PC-3 (cell line): ENCODE data around the gene ZFYVE28. TPM values are rescaled to one million over a fixed set of nuclear protein-coding genes. Genes with fewer than 3 reads are reported as not detected.

Experiments used
- ATAC-seq: fragments of 200-7000 bp; cut with Tn5 transposase; 2 replicates; pipeline ENCODE4 v1.9.1; 2020; ENCODE audit warnings: mild to moderate bottlenecking, moderate library complexity
- BruUV-seq: library from RNA; stranded (reverse); fragments of 400-500 nt; replicated peaks from 2 replicates; lab custom pipeline; 2021; lab: Mats Ljungman, UMichigan
- CTCF ChIA-PET: fragments of 300-600 bp; sonication (Branson Sonifier 250); formaldehyde crosslinking; loops from one replicate; lab custom pipeline; 2022; ENCODE audit warnings: antibody characterized with exemption; lab: Charles Lee
- POLR2A ChIA-PET: fragments of 300-600 bp; sonication (Branson Sonifier 250); formaldehyde crosslinking; loops from one replicate; lab custom pipeline; 2022; ENCODE audit warnings: antibody characterized with exemption; ENCODE audit not compliant: unreplicated experiment; lab: Charles Lee
- DNase-seq: peaks from one replicate; pipeline ENCODE4 v3.0.0-alpha.2; 2015
- H2AFZ ChIP-seq: fragments of 300-600 bp; sonication (generic); 2 replicates; pipeline ENCODE4 v1.6.0; 2016; ENCODE audit warnings: antibody characterized with exemption, low read length
- H3F3A ChIP-seq: fragments of 300-600 bp; sonication (generic); one replicate; pipeline ENCODE4 v1.6.0; 2017; ENCODE audit warnings: antibody characterized with exemption, low read length, control low read depth, mild to moderate bottlenecking; ENCODE audit not compliant: unreplicated experiment
- H3K27ac ChIP-seq: fragments of 300-600 bp; sonication (generic); 2 replicates; pipeline ENCODE4 v1.5.1; 2016; ENCODE audit warnings: mild to moderate bottlenecking, low read length
- H3K27me3 ChIP-seq: fragments of 300-600 bp; sonication (generic); 2 replicates; pipeline ENCODE4 v1.6.1; 2016; ENCODE audit warnings: low read length, mixed read lengths
- H3K36me3 ChIP-seq: fragments of 300-600 bp; sonication (generic); 2 replicates; pipeline ENCODE4 v1.6.1; 2016; ENCODE audit warnings: low read depth, mixed run types, low read length, mixed read lengths
- H3K4me1 ChIP-seq: fragments of 300-600 bp; sonication (generic); 2 replicates; pipeline ENCODE4 v1.5.1; 2016; ENCODE audit warnings: low read length; ENCODE audit not compliant: insufficient read depth
- H3K4me2 ChIP-seq: fragments of 300-600 bp; sonication (generic); 2 replicates; pipeline ENCODE4 v1.6.0; 2016; ENCODE audit warnings: low read length
- H3K4me3 ChIP-seq: fragments of 300-600 bp; sonication (generic); 2 replicates; pipeline ENCODE4 v1.5.1; 2016; ENCODE audit warnings: mild to moderate bottlenecking, low read length, mixed read lengths
- H3K79me2 ChIP-seq: fragments of 300-600 bp; sonication (generic); 2 replicates; pipeline ENCODE4 v1.6.1; 2017; ENCODE audit warnings: low read length, mixed read lengths
- H3K9ac ChIP-seq: fragments of 300-600 bp; sonication (generic); 2 replicates; pipeline ENCODE4 v1.6.0; 2016; ENCODE audit warnings: mild to moderate bottlenecking, low read length
- H3K9me2 ChIP-seq: fragments of 300-600 bp; sonication (generic); replicated peaks from 2 replicates; pipeline ENCODE4 v1.6.1; 2016; ENCODE audit warnings: mixed run types, low read length, mixed read lengths
- H3K9me3 ChIP-seq: fragments of 300-600 bp; sonication (generic); 2 replicates; pipeline ENCODE4 v1.6.1; 2016; ENCODE audit warnings: low read length, mixed read lengths
- H4K20me1 ChIP-seq: fragments of 300-600 bp; sonication (generic); 2 replicates; pipeline ENCODE4 v1.6.1; 2016; ENCODE audit warnings: low read length, mixed read lengths
- EZH2 ChIP-seq: fragments of 300-600 bp; sonication (generic); IDR thresholded peaks from one replicate; pipeline ENCODE4 v1.6.1; 2017; ENCODE audit warnings: antibody characterized with exemption, mild to moderate bottlenecking, low read length; ENCODE audit not compliant: unreplicated experiment
- EZH2phosphoT487 ChIP-seq: fragments of 300-600 bp; sonication (generic); IDR thresholded peaks from 2 replicates; pipeline ENCODE4 v1.6.1; 2018; ENCODE audit warnings: mild to moderate bottlenecking, antibody characterized with exemption, low read length, borderline replicate concordance
- intact Hi-C: fragments of 100-400 bp; cut with micrococcal nuclease; formaldehyde crosslinking; loops from 2 replicates; pipeline ENCODE4 v1.9.0; 2023
- total RNA-seq: library from RNA; depleted of rRNA; stranded (reverse); fragments of >200 nt; gene quantifications from 2 replicates; pipeline ENCODE4 v1.2.3, GENCODE V29; 2014
- TF ChIP-seq, protein P1 (sequence below): fragments of 300-600 bp; sonication (generic); conservative IDR thresholded peaks from 2 replicates; pipeline ENCODE4 v1.5.1; 2017; ENCODE audit warnings: antibody characterized with exemption, low read depth, mild to moderate bottlenecking, low read length

ZFYVE28 gene
- total RNA-seq, 1 experiment from 2014 or later, result 8.0 TPM

DNA sequence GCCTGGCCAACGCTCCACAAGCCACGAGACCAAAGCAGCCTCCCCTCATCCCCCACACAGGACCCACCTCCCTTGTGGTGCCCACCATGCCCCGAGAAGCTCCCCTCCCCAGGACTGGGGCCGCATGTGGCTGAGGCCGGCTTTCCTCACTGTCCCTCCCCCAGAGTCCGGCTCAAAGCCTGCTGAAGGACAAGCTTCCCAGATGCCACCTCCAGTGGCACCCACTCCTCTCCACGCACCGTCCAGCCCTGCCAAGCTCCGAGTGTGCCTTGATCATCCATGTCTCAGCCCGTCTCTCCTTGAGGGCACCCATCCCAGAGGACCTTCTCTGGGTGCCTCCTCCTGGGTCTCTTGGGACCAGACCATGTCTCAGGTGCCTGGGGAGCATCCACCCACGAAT is 97.7 kb downstream of the ZFYVE28 start:
- Histone ChIP-seq H3K4me1 (no peaks in the 10 kb centered on the region), H3K4me2 (no peak overlapping the region), H3K27ac (no peak overlapping the region), H3K9me3 (no peaks in the 10 kb centered on the region), H3K27me3 (no peaks in the 10 kb centered on the region), H2AFZ (no peak overlapping the region), H3K4me3 (no peak overlapping the region), H3K9ac (no peak overlapping the region), H3K36me3 (no peaks in the 10 kb centered on the region), H3K79me2 (no peaks in the 10 kb centered on the region), H3F3A (no peaks in the 10 kb centered on the region), H3K9me2 (no peaks in the 10 kb centered on the region), H4K20me1 (no peaks in the 10 kb centered on the region)
- TF ChIP-seq EZH2phosphoT487, result no peak
- TF ChIP-seq, protein P1, sequence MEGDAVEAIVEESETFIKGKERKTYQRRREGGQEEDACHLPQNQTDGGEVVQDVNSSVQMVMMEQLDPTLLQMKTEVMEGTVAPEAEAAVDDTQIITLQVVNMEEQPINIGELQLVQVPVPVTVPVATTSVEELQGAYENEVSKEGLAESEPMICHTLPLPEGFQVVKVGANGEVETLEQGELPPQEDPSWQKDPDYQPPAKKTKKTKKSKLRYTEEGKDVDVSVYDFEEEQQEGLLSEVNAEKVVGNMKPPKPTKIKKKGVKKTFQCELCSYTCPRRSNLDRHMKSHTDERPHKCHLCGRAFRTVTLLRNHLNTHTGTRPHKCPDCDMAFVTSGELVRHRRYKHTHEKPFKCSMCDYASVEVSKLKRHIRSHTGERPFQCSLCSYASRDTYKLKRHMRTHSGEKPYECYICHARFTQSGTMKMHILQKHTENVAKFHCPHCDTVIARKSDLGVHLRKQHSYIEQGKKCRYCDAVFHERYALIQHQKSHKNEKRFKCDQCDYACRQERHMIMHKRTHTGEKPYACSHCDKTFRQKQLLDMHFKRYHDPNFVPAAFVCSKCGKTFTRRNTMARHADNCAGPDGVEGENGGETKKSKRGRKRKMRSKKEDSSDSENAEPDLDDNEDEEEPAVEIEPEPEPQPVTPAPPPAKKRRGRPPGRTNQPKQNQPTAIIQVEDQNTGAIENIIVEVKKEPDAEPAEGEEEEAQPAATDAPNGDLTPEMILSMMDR, result no peak
- POLR2A ChIA-PET, result no interaction called here
- intact Hi-C loops, result no loop called here
- ATAC-seq, result no peak
- CTCF ChIA-PET, result no interaction called here
- no TSS peak for BruUV-seq
- DNase-seq, result no peak

DNA sequence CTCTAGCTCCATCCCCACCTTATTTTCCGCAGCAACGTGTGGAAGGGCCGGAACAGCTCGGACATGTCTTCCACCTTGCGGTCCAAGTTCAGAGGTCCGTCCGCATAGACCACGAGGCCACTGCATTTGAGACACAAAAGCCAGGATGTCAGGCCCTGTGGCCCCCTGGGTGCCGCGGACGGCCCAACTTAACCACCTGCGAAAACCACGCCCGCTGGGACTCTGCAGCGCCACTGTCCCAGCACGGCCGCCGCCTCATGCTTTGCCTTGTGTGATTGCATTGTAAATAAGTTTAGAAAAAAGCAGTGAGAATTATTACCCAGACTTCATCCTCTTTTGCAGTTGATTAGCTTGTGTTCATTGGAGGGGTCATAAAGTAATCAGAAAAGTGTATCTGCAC is 98.3 kb downstream of the ZFYVE28 start:
- no peak overlapping the region for H3K4me3 ChIP-seq
- BruUV-seq, result no TSS peak
- no peak overlapping the region for H3K9ac ChIP-seq
- H3K9me3 ChIP-seq, result no peaks in the 10 kb centered on the region
- no peaks in the 10 kb centered on the region for H3K79me2 ChIP-seq
- H3K36me3 ChIP-seq, result no peaks in the 10 kb centered on the region
- no peaks in the 10 kb centered on the region for H3K27me3 ChIP-seq
- H2AFZ ChIP-seq, result no peak overlapping the region
- DNase-seq, result no peak
- no peaks in the 10 kb centered on the region for H3F3A ChIP-seq
- ChIA-PET POLR2A (no interaction called here), CTCF (no interaction called here)
- H3K9me2 ChIP-seq, result no peaks in the 10 kb centered on the region
- H3K27ac ChIP-seq, result no peak overlapping the region
- H3K4me2 ChIP-seq, result no peak overlapping the region
- no peaks in the 10 kb centered on the region for H3K4me1 ChIP-seq
- no peaks in the 10 kb centered on the region for H4K20me1 ChIP-seq
- no peak for ATAC-seq
- intact Hi-C loops, result no loop called here
- TF ChIP-seq, protein P1, result no peak
- TF ChIP-seq EZH2 (no peak), EZH2phosphoT487 (no peak)

DNA sequence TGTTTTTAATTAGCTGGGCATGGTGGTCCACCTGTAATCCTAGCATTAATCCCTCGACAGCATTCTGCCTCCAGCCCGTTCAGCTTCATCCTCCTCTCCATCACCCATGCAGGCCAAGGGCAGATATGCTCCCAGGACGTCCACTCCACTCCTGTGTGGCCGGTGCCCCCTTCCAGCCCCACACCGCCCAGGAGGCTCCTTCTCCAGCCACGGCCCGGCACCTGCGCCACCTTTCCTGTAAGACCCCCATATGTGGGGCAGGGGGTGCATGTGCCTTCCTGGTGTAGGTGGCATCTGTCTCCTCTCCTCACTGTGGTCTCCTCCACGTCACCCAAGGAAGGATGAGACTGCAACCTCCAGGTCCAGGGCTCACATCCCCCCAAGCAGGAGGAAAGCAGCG is 99.6 kb downstream of the ZFYVE28 start:
- no peaks in the 10 kb centered on the region for H3K9me2 ChIP-seq
- H3K4me3 ChIP-seq, result no peak overlapping the region
- ATAC-seq, result no peak
- no TSS peak for BruUV-seq
- no peak overlapping the region for H3K9ac ChIP-seq
- intact Hi-C loops, result no loop called here
- H3K79me2 ChIP-seq, result no peaks in the 10 kb centered on the region
- ChIA-PET POLR2A (no interaction called here), CTCF (no interaction called here)
- H4K20me1 ChIP-seq, result no peaks in the 10 kb centered on the region
- no peaks in the 10 kb centered on the region for H3K36me3 ChIP-seq
- no peaks in the 10 kb centered on the region for H3K9me3 ChIP-seq
- no peaks in the 10 kb centered on the region for H3K4me1 ChIP-seq
- H3K27ac ChIP-seq, result no peak overlapping the region
- no peaks in the 10 kb centered on the region for H3F3A ChIP-seq
- H3K4me2 ChIP-seq, result no peak overlapping the region
- no peak overlapping the region for H2AFZ ChIP-seq
- DNase-seq, result no peak
- no peak for TF ChIP-seq EZH2
- TF ChIP-seq, protein P1, result no peak
- TF ChIP-seq EZH2phosphoT487, result no peak
- H3K27me3 ChIP-seq, result no peaks in the 10 kb centered on the region
